ENCODE data around the gene ASS1.

The ASS1 gene

GRCh38 chr9:130454096-130454811 lies 9.5 kb downstream of the ASS1 start:
- POLR2A ChIA-PET, result no interaction called here
- no peak overlapping the region for H3K4me3 ChIP-seq (ENCODE audit: low read depth, low read length)
- DNase-seq (ENCODE audit: low read depth, low spot score), result no peak
- TF ChIP-seq CTCF (IDR thresholded peaks at IDR 0.05; ENCODE audit: insufficient read depth, low read length, missing control alignments), result no peak
- CTCF ChIA-PET, result interaction anchor here (0.9 to 3.1 kb wide), 4 partner anchors 8 to 230 kb away, joined by 3 to 36 read pairs (median 13); no protein-coding TSS in a partner anchor

- POLR2A ChIA-PET, result no interaction called here
- CTCF ChIA-PET, result no interaction called here
- no peak for DNase-seq (ENCODE audit: low read depth, low spot score)
- no peak overlapping the region for H3K4me3 ChIP-seq (ENCODE audit: low read depth, low read length)
- TF ChIP-seq CTCF (IDR thresholded peaks at IDR 0.05; ENCODE audit: insufficient read depth, low read length, missing control alignments), result no peak
Measured at GRCh38 chr9:130454812-130455325, 10.1 kb downstream of the ASS1 start.

GRCh38 chr9:130458027-130458803 lies 13.5 kb downstream of the ASS1 start:
- no peak for TF ChIP-seq CTCF (IDR thresholded peaks at IDR 0.05; ENCODE audit: insufficient read depth, low read length, missing control alignments)
- no peak for DNase-seq (ENCODE audit: low read depth, low spot score)
- ChIA-PET POLR2A (interaction anchor here (0.5 kb wide), 1 partner anchor 229 kb away, joined by 3 read pairs; no protein-coding TSS in a partner anchor), CTCF (interaction anchor here (1.6 to 21.8 kb wide), 3 partner anchors 9 to 225 kb away, joined by 4 to 414 read pairs (median 21); no protein-coding TSS in a partner anchor)
- no peak overlapping the region for H3K4me3 ChIP-seq (ENCODE audit: low read depth, low read length)

GRCh38 chr9:130458804-130459067 lies 14.0 kb downstream of the ASS1 start:
- DNase-seq (ENCODE audit: low read depth, low spot score), result no peak
- POLR2A ChIA-PET, result no interaction called here
- no peak overlapping the region for H3K4me3 ChIP-seq (ENCODE audit: low read depth, low read length)
- no peak for TF ChIP-seq CTCF (IDR thresholded peaks at IDR 0.05; ENCODE audit: insufficient read depth, low read length, missing control alignments)
- CTCF ChIA-PET, result interaction anchor here (1.6 to 21.8 kb wide), 3 partner anchors 13 to 224 kb away, joined by 3 to 414 read pairs (median 21); no protein-coding TSS in a partner anchor

- ChIA-PET CTCF (interaction anchor here (1.6 to 21.8 kb wide), 6 partner anchors 10 to 224 kb away, joined by 3 to 414 read pairs (median 18); no protein-coding TSS in a partner anchor), POLR2A (no interaction called here)
- no peak for TF ChIP-seq CTCF (IDR thresholded peaks at IDR 0.05; ENCODE audit: insufficient read depth, low read length, missing control alignments)
- no peak for DNase-seq (ENCODE audit: low read depth, low spot score)
- H3K4me3 ChIP-seq (ENCODE audit: low read depth, low read length), result no peak overlapping the region
Measured at GRCh38 chr9:130459151-130459550, 14.4 kb downstream of the ASS1 start.

Measured in AG04449 (cell line).